HG02981 (cell line): Measurements from ENCODE around the gene PPIF.

Source experiments
- ATAC-seq: cut with Tn5 transposase; IDR thresholded peaks from one replicate; pipeline ENCODE4 v1.9.1; 2021; ENCODE audit warnings: mild to moderate bottlenecking, moderate library complexity; ENCODE audit not compliant: unreplicated experiment

Gene PPIF

GRCh38 chr10:79347226-79347893 lies at the start of gene PPIF:
Gene PPIF (plus strand): TSS chr10:79347469. CDS start chr10:79347549, 80 bp downstream.
- peak; percentile 85 for ATAC-seq

GRCh38 chr10:79298403-79299244 lies 48.6 kb upstream of the PPIF start:
- ATAC-seq, result no peak

- ATAC-seq, result no peak
Observed at GRCh38 chr10:79299397-79300241, 47.6 kb upstream of the PPIF start.

DNA sequence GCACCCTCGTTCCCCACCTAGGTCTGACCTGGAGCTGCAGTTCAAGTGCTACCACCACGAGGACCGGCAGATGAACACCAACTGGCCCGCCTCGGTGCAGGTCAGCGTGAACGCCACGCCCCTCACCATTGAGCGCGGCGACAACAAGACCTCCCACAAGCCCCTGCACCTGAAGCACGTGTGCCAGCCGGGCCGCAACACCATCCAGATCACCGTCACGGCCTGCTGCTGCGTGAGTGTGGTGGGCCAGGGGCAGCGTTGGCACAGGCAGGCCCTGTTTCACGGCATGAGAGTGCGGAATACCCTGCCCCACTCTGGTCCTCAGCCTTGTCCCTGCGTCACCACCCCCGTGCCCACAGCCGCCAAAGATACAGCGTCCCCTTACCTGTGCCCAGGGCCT lies 46.6 kb upstream of the PPIF start:
- ATAC-seq, result no peak

- no peak for ATAC-seq
Observed at GRCh38 chr10:79301754-79302530, 45.3 kb upstream of the PPIF start.

- no peak for ATAC-seq
Observed at GRCh38 chr10:79303631-79304478, 43.4 kb upstream of the PPIF start.

GRCh38 chr10:79304479-79305087 lies 42.7 kb upstream of the PPIF start:
- ATAC-seq, result no peak

GRCh38 chr10:79305515-79305914 lies 41.8 kb upstream of the PPIF start:
- no peak for ATAC-seq

DNA sequence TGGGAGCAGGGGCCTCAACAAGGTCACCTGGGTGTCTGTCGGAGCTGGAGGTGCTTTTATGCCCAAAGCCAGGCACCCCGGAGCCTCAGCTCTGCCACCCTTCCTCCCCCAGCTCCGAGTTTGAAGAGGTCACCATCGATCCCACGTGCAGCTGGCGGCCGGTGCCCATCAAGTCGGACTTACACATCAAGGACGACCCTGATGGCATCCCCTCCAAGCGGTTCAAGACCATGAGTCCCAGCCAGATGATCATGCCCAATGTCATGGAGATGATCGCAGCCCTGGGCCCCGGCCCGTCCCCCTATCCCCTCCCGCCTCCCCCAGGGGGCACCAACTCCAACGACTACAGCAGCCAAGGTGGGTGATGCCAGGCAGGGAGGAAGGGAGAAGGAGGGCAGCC lies 41.3 kb upstream of the PPIF start:
- ATAC-seq, result no peak

GRCh38 chr10:79306644-79307220 lies 40.5 kb upstream of the PPIF start:
- ATAC-seq, result no peak

DNA sequence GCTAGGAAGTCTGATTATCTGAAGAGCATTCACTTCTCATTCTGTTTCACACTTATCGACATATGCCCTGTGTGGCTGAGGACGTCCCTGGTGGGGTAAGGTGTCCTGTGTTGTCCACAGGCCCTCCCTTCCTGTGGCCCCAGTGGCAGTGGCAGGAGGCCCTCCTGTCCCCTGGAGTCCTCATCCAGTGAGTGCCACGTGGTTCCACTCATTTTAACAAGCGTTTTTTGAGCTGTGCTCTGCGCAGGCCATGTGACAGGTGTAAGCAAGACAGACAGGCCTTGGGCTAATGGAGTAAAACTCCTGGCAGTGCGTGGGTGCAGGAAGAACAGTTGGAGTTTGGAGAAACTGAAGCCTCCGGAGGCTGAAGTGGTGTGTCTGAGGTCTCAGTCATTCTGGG lies 39.3 kb upstream of the PPIF start:
- ATAC-seq, result no peak

DNA sequence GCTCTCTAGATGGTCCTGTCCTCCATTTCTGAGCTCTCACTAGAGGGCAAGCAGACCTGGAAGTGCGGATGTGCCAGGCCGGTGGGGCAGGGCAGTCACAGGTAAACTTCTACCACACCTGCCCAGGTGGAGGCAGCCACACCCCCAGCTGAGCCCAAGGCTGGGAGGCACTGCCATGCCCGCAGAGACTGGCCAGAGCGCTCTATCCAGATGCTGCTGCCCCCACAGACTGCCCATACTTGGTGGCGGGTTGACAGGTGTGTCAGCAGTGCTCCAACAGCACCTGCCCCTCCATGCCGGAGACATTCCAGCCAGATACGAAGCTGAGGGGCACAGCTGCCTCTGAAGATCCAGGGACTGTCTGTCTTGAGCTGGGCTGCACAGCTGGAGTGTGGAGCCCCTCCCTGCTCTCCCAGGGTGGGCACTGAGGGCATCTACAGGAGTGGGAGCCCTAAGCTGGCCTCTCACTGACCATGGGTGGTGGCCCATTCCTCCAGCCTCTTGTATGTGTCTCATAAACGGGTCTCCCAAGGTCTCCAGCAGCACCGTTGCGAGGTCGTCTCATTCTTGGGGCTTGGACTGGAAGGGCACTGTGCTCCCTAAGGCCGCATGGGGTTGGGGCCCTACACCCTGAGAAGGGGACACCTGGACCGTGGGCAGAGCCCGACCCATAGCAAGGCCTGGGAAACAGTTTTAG lies 38.2 kb upstream of the PPIF start:
- ATAC-seq, result no peak

GRCh38 chr10:79310200-79310865 lies 36.9 kb upstream of the PPIF start:
- ATAC-seq, result no peak

- ATAC-seq, result no peak
Observed at GRCh38 chr10:79310911-79311573, 36.2 kb upstream of the PPIF start.

DNA sequence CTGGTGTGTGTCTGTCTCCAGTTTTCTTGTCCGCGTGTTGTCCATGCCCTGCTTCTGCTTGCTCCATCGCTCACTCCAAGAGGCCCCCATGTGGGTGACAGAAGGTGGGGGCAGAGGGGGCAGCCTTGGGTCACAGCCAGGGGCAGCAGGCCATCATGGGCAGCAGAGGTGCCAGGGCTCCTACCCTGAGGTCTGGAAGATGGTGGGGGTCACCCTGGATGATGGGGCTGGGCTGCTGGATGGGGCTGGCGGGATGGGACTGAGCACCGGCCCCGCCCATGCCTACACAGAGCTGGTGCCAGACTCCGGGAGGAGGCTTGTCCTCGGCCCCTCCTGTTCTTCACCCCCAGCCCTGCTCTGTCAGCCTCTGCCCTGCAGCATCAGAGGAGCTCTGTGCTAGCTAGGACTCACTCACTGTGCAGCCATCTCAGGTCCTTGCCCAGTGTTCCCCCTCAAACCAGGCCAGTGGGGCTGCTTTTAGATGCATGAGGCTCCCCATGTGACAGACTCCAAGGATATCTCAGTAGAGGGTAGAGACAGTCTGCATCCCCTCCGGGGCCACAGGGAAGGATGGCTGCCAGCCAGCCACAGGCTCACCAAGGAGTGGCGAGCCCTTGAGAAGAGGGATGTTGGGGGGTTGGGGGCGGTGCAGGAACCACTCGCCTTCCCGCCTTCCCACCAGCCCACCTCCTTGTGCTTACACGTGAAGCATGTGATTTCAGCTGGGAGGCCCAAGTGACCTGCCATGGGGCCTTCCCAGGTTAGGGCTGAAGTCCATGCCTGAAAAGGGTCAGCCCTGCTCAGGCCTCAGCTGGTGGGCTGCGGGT lies 35.5 kb upstream of the PPIF start:
- ATAC-seq, result no peak

GRCh38 chr10:79312601-79313187 lies 34.6 kb upstream of the PPIF start:
- ATAC-seq, result no peak
